NCI-H1436 treated with DMSO at 0.1 percent for 48 hours (cell line): ENCODE measurements around the gene SORCS2.

Experiments
- DNase-seq: peaks from one replicate; lab custom pipeline; 2025; lab: John Stamatoyannopoulos, UW

SORCS2 gene

DNA sequence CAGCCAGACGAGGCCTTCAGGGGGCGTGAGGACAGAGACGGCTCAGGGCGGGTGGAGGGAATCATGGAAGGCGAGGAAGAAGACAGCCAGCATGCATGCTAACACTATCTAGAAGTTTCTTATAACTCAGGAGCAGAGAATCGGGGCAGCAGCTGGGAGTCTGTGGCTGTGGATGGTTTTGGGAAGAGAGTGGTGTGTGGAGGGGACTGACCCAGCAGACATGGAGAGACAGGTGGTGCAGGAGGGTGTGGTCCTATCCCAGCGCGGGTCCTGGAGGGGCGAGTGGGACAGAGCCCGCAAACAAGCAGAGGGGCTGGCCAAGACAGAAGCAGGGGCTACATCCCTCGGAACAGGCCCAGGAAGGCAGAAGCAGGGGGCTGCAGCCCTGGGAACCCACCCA lies 555.2 kb downstream of the SORCS2 start:
- no peak for DNase-seq

DNA sequence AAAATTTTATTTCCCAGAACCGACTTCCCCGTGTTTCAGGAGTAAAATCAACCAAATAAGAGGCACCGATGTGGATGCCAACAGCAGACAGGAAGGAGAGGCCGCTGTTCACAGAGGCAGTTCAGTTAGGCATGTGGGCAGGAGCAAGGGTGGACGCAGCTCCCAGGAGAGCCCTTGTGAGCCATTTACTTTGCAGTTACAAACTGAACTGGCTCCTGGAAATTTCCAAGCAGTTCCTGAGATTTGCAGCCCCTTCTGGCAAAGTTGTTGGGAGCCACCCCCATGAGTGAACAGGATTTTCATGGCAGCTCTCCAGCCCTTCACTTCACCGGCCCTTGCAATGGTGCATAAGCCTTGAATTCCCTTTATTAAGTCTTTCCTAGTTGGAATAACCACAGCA lies 558.2 kb downstream of the SORCS2 start:
- DNase-seq, result no peak

DNA sequence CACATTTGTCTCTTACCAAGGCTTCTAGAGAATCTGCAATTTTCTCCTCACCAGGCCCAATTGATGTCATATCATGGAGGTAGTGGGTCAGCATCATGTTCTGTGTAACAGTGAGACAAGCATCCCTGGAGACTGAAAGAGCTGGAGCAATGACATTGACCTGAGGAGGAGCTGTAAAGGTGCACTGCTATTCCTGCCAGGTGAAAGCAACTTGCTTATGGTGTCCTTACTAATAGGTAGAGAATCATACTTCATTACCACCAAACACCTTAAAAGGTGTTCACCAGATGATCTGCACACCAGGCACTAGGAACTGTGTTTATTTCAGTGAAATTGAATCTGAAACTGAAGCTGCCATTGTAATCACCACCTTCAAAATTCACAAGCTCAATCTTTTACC lies 558.6 kb downstream of the SORCS2 start:
- DNase-seq, result no peak

DNA sequence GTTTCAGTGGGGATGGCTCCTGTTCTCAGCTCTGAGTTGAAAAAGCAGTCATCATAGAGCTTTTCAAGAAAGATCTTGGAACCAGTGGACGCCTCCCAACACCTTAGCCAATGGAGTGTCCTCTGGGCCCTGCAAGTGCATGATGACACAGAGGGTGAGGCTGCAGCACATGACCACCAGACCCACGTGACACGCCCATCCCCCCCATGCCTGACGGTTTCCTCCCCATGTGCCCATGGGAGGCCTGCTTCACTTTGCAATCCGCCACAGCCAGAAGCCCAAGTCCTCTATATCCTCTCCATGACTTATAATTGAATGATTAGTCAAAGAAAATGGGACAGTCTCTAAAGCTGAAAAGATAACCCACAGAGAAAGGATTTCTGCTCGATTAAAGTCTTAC lies 560.3 kb downstream of the SORCS2 start:
- DNase-seq, result no peak

DNA sequence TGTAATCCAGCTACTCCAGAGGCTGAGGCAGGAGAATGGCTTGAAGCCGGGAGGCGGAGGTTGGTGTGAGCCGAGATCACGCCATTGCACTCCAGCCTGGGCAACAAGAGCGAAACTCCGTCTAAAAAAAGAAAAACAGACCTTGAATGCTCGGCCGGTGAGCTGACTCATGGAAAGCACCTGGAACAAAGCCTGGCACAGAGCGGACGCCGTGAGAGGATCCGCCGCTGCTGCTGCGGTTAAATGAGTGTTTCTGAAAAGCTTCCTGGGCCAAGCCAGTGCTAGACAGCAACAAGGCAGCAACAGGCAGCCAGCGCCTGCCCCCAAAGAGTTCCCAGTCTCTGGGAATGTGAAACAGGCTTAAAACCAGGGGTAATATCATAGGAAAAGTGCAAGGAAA lies 560.9 kb downstream of the SORCS2 start:
- DNase-seq, result no peak

DNA sequence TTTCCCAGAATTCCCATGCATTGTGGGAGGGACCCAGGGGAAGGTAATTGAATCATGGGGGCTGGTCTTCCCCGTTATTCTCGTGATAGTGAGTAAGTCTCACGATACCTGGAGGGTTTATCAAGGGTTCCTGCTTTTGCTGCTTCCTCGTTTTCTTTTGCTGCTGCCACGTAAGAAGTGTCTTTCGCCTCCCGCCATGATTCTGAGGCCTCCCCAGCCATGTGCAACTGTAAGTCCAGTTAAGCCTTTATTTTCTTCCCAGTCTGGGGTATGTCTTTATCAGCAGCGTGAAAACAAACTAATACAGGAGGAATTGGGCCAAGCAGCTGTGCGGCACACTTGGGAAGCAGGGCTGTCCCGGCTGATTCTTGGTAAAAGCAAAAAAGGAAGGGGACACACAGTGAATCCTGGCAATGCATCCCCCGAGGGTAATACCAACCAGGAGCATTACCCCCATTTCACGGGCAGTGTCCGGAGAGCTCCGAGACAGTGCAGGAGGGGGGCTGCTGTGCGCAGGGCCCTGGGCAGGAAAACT lies 561.7 kb downstream of the SORCS2 start:
- DNase-seq, result no peak

DNA sequence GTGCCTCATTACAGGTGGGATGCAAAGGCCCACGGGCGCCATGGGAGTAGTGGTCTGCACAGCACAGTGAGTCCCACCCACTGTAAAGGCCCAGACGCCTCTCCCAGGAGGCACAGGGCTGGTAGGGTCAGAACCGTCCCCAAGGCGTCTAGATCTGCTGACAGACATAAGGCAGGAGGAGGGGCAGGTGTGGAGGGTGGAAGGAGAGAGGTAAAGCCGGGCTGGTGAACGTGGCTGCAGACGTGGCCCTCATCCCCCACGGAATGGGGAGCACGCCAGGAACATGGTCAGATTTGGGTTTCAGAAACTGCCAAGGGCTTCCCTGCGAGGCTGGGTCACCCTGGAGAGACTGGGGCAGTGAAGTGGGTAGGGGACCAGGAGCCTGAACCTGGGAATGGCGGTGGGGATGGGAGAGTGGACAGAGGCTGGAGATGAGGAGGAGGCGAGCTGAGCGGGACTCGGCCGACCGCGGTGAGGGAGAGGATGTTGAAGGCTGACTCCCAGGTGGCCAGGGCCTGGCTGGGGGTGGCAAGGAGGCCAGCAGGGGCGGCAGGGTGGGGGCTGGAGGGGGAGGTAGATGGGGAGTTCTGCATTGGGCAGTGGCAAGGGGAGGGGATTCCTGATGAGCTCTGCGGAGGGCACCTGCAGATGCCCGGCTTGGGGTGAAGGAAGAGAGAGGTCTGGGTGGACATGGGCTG lies 562.4 kb downstream of the SORCS2 start:
- no peak for DNase-seq

DNA sequence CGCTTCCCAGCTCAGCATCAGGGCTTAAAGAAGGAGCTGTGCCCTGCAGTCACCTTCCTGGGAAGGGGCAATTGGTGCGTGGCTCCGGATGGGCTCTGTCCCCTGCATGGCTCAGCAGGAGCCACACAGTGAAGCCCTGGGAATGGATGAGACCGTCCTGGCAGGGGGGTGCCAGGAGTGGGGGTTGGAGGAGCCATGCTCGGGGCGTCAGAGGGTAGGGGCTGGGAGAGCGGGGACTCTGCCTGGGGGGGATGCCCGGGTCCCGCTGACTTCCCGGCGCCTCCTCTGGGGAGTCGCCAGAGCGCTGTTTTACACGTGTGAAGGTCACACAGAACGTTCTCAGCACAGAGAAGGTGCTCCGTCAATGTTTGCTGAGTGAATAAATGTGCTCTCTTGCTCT lies 563.2 kb downstream of the SORCS2 start:
- DNase-seq, result no peak

DNA sequence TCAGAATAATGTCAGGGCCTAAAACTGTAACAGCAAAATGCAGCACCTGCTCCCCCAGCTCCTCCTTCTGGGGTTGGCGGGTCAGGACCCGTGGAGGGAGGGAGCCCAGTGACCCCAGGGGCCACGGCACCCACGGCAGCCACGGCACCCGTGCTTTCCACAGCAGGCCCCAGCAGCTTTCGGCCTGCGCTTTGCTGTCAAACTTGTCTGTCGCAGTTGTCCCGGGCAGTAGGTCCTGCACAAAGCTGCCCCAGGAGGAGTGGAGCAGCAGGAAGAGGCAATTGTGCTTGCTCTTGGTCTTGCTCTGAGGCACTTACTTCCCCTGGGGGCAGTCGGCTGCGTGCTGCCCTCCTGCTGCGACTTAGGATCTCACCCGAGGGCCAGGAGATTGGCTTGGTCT lies 563.7 kb downstream of the SORCS2 start:
- no peak for DNase-seq

DNA sequence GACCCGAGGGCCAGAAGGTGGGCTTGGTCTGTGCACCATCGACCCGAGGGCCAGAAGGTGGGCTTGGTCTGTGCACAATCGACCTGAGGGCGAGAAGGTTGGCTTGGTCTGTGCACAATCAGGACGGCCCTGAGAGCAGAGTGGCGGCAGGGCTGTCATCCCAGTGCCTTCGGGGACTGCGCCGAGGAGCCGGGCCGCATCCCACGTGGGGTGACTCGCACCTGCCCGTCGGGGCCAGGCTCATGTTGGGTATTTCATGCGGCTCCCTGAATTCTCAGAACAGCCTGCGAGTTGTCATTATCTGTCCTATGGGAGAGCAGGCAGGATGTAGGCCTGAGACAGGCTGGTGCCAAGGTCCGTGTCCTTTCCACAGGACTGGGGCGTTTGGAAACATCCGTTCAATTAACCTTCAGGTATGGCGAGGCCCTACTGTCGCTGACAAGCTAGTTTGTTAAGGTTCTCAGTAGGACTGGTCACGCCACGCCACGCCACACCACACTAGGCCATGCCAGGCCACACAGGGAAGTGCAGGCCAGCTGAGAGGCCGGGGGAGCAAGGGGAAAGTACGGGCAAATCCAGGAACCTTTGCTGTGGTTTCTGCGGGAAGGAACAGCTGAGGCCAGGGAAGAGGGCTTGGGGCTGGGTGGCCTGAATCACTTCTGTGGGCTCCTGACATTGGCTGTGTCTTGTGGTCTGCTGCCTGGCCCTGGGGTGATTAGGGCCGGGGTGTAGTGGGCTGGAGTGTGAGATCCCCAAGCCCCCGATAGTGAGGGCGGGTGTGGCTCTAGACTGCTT lies 564.4 kb downstream of the SORCS2 start:
- no peak for DNase-seq

DNA sequence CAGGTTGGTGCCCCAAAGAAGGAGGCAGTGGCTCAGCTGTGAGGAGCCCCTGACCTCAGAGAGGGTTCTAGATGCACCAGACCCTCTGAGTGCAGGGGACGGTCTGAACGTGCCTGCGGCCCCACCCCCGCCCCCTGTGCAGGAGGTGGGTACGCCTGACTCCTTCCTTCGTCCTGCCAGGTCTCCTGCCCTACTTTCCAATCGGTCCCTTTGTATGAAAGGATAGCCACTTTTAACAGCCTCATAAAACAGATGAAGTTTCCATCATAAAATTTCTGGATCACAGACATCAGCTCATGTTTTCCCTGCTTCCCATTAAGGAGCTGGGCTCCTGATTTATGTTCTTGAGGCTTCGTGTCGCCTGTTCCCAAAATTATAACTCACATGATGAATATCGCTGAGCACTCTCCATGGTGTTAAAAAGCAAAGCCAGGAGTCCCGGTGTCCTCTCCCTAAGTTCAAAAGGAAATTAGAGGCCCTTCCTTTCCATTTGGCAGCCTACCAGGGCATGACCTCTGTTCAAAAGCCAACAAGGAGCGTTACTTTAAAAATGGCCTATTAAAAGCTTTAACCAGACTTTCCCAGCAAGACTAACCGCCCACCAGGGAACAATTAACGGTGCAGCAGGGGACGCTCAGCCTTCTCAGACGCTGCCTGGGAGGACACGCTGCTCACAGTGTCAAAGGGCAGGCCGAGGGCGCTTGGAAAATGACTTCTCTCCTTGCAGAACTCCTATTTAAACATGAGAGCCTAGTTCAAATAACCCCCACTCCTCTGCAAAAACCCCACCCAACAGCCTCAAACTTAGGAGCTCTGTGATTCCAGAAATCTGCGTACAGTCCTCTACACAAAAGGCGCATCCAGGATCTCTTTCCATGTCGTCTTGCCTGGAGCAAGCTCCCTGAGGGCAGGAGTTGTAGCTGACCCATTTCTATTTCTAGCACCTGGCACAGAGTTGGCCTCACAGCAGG lies 565.4 kb downstream of the SORCS2 start:
- no peak for DNase-seq

DNA sequence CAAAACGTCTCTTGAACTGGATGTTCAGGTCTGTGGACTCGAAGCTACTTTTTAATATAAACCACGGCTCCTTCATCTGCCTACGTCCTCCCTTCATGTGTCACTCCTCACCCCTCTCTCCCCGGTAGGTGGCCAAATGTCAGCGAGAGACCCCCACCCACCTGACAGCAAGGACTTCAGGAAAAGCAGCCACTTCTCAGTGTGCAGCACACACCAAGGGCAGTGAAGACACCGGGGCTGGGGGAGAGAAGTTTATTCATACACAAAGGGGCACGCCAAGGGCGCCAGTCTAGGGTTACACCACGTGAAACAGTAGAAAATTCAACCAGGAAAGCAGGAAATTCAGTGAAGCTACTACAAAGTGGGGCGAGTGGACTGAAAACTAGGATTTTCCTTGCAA lies 566.1 kb downstream of the SORCS2 start:
- DNase-seq, result no peak

DNA sequence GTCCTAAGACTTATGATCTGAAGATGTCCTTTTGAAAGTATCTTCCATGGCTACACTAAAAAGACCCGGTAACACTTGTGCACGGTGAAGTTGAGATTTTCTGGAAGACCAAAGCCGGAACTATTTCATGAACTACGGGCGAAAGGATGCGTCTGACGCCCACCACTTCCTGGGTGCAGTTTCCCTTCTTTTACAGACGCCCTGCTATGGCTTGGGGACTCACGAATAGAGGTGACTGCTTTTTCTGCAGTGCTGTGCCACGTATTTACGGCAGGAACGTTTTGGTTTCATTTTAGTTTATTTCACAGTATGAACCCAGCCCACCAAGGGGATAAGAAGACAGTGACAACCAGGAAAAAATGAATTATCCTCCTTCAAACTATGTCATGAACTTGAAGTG lies 566.9 kb downstream of the SORCS2 start:
- DNase-seq, result no peak

DNA sequence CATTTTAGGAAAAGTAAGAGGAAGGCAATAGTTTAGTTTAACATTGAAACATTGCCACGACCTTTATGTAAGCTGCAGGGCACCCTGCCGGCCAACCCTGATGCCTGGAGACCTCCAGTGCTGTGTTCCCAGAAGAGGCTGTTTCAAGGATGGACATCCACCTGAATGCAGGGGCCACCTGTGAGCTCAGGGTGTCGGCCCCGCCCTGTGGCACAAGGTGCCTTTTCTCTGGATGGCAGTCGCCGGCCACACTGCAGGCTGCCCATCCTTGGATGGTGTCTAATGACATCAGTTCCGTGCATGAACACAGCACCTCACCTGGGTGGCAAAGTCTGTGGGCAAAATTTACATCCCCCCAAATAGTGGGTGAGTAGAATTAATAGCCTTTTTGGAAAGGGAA lies 567.3 kb downstream of the SORCS2 start:
- DNase-seq, result no peak

DNA sequence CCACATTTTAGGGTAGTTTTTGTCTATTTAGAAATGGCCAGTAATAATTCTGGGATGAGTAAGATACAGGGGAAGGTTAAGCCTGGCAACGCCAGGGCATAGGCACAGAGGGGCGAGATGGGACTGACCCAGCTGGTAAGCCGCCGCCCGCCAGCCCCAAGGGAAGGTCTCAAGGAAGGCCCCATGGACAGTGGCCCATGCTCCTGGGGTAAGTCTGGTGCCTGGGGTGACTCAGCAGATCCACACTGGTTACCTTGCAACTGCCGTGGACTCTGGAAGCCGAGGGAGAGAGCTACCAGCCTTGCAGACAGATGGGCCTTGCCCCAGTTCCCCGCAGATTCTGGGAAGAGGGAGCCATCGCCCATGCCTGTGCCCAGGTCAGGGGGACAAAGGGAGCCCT lies 567.9 kb downstream of the SORCS2 start:
- DNase-seq, result no peak

DNA sequence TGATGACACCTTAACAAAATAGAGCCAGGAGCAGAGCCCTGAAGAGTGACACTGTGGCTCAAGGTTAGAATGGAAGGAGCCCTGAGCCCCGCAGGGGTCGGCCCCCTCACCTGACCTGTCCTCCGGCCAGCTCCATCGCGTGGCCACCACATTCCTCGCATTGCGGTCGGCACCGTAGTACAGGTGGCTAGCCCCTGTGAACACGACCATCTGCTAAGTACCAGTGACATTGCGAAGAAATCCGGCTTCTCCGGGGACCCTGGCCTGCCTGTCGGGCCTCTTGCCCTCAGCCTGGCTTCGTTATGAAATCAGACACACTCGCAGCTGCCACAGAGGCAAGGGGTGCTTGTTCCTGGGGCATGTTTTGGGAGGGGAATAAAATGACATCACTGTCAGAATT lies 568.4 kb downstream of the SORCS2 start:
- DNase-seq, result no peak

DNA sequence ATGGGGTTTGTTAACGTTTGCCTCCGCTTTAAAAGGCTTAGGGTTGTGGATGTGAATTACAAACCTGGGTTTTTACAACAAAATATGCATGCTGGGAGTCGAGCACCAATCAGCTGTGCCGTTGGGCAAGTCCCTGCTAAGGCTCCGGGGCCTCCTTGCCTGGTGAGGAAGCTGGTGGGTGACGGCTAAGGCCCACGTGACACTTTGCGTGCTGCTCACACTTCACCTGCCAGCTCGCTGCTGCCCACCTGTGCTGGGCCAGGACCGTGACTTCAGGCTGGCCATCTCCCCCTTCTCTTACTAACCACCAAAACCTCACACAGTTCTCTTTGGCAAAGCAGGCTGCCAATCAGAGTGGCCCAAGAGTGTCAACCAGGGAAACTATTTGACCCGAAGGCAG lies 569.0 kb downstream of the SORCS2 start:
- DNase-seq, result no peak

DNA sequence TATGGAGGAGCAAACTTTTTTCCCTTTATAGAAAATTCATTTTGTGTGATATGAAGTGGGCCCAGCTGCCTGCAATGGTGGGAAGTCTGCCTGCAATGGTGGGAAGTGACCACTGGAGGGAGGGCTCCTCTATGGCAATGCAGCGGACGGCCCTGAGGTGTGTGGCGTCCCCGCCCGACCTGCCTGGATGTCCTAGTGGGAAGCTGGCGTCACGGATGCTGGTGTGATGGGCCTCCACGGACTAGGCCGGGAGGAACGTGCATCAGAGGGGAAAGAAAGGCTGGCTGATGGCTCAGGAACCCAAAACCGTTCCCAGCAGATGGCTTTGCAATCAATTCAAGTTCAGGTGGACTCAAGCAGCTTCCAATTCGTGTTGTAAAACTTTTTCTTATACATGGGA lies 569.4 kb downstream of the SORCS2 start:
- no peak for DNase-seq

DNA sequence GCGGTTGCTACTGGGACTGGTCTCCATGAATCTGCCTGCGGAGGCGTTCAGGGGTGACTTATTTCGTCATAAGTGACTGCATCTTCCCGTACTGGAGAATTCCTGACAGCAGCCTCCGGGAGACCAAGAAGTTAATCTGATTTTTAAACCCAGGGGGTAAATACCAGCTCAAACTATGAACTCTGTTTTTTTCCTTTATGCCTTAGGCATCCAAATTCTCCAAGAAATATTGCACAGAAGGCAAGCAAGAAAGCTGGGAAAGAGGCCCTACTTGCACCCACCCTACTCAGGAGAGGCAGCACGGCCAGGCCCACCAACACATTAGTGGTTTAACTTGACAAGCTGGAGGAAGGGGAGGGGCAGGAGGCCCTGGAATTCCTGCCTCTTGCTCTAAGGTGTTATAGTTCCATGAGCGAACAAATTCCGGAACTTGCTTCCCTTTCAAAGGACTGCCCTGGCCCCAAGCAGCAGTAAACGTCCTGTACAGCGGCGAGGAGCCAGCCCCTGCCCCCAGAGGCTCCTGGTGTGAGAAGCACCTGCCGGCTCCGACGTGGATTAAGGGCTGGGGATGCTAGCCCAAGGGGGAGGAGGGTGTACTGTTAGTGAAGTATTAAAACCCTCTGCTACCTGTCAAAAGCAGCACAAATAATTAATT lies 570.2 kb downstream of the SORCS2 start:
- DNase-seq, result no peak

DNA sequence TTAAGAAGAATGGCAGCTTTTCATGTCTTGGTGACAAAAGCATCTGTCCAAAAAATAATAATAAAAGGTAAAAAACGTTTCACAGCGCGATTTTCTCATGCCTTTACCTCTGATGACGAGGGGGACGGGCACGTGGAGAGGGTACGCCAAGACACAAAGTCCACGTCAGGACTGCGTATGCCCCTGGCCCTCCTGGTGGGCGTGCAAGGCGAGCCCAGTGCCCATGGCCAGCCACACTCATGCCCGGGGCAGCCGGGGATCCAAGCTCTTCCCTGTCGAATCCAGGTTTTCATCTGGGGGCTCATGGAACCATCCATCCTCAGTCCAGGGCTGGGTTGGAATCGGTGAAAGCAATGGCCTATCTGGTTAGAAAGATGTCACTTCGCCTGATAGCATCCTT lies 570.8 kb downstream of the SORCS2 start:
- DNase-seq, result no peak

DNA sequence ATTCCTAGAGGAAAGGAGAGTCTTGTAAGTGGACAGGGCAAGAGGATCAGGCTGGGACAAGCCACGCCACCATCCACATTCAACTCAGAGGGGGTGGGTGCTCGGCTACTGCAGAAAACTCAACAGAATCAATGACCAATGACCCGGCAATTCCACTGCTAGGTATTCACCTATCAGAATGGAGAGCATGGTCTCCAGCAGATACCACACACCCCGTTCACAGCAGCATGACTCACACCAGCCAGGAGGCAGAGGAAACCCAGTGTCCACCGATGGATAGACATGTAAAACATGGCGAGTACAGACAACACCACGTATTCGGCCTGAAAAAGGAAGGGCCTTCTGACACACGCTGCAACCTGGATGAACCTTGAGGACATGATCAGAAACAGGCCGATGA lies 571.5 kb downstream of the SORCS2 start:
- DNase-seq, result no peak

DNA sequence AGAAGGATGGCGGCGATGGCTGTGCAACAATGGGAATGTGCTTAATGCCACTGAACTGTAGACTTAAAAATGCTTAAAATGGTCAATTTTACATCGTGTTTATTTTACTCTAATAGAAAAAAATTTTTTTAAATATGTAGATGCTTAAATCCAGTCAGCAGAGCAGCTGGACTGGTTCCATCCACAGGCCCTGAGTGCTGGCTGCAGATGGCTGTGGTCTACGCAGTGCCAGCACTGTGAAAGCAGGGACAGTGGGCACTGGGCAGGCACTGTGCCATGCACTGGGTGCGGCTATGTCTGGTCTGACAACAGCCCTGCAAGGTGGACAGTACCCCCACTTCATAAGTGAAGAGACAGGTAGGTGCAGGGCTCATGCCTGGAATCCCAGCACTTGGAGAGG lies 572.1 kb downstream of the SORCS2 start:
- no peak for DNase-seq
